Suprapubic skin (tissue), 3 donors: ENCODE results near the gene ALDOC.

ENCODE experiments used
- POLR2A ChIP-seq, 2 donors: fragments of 450-650 bp; IDR thresholded peaks; one replicate each; pipeline ENCODE4 v1.6.1; 2017; ENCODE audit warnings: antibody characterized with exemption in 2 of 2, mild to moderate bottlenecking in 2 of 2, moderate library complexity in 2 of 2
- TF ChIP-seq, protein P1 (sequence below), 2 donors: fragments of 200-600 bp in 1 of 2; fragments of 450-650 bp in 1 of 2; sonication (generic) in 1 of 2; IDR thresholded peaks; one replicate each; pipeline ENCODE4 v1.5.1; 2016 to 2019; ENCODE audit warnings: antibody characterized with exemption in 2 of 2, mild to moderate bottlenecking in 1 of 2, moderate library complexity in 1 of 2

DNA sequence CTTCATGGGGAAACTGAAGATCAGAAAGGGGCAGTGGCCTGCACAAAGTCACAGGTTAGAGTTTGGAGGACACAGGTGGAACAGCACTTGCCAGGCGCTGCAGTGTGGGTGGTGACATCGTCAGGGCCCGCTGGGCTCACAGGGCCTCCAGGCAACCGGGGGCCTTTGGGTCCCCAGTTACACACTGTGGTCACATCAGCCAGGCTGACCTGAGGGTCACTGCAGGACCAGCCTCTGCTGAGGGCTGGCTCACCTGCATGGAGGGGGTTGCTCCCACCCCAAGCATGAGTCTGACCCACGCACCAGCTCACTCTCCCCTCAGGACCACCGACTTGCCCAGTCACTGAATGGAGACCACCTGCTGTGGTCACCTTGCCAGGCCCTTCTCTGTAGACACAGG, 53.5 kb downstream of the ALDOC start:
- TF ChIP-seq, protein P1, sequence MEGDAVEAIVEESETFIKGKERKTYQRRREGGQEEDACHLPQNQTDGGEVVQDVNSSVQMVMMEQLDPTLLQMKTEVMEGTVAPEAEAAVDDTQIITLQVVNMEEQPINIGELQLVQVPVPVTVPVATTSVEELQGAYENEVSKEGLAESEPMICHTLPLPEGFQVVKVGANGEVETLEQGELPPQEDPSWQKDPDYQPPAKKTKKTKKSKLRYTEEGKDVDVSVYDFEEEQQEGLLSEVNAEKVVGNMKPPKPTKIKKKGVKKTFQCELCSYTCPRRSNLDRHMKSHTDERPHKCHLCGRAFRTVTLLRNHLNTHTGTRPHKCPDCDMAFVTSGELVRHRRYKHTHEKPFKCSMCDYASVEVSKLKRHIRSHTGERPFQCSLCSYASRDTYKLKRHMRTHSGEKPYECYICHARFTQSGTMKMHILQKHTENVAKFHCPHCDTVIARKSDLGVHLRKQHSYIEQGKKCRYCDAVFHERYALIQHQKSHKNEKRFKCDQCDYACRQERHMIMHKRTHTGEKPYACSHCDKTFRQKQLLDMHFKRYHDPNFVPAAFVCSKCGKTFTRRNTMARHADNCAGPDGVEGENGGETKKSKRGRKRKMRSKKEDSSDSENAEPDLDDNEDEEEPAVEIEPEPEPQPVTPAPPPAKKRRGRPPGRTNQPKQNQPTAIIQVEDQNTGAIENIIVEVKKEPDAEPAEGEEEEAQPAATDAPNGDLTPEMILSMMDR (IDR thresholded peaks at IDR 0.05), result no peak
- no peak for TF ChIP-seq POLR2A (IDR thresholded peaks at IDR 0.05)
